MM.1S (cell line): ENCODE measurements around the gene AFG1L.

Experiments
- CTCF ChIP-seq: fragments of 300-600 bp; sonication (generic); IDR thresholded peaks from 2 replicates; pipeline ENCODE4 v1.5.1; 2016; ENCODE audit warnings: antibody characterized with exemption, low read length, mixed read lengths
- EZH2 ChIP-seq: fragments of 300-600 bp; sonication (generic); optimal IDR thresholded peaks from 2 replicates; pipeline ENCODE3; 2017; ENCODE audit warnings: low read depth, mild to moderate bottlenecking, antibody characterized with exemption, low read length, mixed read lengths
- EZH2phosphoT487 ChIP-seq: fragments of 300-600 bp; sonication (generic); IDR thresholded peaks from 2 replicates; pipeline ENCODE4 v1.6.1; 2018; ENCODE audit warnings: antibody characterized with exemption, low read length

- TF ChIP-seq EZH2phosphoT487 (no peak), EZH2 (no peak), CTCF (no peak)
These were observed 60.3 kb downstream of the AFG1L start for GRCh38 chr6:108355120-108355519.
